HG03378 (cell line): ENCODE data around the gene MED26.
"Not testable (repeated sequence)": the region's sequence is repeated elsewhere in the genome, so short reads cannot be mapped to it uniquely, and the experiment has no call there.

Experiments used
- ATAC-seq: cut with Tn5 transposase; IDR thresholded peaks from one replicate; pipeline ENCODE4 v1.9.1; 2021; ENCODE audit warnings: mild to moderate bottlenecking, moderate library complexity; ENCODE audit not compliant: unreplicated experiment

MED26 gene

DNA sequence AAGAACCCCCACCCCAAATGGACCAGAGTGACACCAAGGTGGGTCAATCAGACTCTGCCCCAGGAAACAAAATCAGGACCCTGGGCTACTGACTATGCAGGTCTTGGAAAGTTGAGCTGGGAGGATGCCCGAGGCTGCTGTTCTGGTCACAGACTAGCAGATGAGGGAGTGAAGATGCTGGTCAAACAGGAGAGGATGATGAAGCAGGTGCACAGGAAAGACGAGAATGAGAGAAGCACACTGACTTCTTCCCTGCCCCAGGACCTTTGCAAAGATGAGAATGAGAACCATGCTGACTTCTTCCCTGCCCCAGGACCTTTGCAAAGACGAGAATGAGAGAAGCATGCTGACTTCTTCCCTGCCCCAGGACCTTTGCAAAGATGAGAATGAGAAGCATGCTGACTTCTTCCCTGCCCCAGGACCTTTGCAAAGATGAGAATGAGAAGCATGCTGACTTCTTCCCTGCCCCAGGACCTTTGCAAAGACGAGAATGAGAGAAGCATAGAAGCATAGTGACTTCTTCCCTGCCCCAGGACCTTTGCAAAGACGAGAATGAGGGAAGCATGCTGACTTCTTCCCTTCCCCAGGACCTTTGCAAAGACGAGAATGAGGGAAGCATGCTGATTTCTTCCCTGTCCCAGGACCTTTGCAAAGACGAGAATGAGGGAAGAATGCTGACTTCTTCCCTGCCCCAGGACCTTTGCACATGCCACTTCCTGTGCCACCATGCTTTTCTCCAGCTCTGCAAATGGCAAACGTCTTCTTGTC, 23.6 kb upstream of the MED26 start:
- not testable (repeated sequence) for ATAC-seq

DNA sequence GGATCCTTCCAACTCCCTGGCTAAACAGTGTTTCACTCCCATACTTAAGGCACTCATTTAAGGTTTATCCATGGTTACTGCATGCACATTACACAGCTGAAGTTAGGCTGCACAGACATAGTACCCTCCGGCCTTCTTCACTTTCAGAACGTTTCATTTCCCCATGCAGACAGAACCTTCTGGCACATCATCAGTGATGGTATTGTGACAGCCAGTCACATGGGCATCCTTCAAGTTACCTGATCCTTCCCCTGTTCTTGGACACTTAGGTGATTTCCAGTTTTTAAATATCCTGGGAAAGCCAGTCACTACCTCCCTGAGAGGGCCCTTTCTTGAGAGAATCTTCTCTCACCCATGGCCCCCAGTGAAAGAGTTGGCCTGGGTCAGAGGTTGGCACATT, 22.8 kb upstream of the MED26 start:
- ATAC-seq, result no peak

DNA sequence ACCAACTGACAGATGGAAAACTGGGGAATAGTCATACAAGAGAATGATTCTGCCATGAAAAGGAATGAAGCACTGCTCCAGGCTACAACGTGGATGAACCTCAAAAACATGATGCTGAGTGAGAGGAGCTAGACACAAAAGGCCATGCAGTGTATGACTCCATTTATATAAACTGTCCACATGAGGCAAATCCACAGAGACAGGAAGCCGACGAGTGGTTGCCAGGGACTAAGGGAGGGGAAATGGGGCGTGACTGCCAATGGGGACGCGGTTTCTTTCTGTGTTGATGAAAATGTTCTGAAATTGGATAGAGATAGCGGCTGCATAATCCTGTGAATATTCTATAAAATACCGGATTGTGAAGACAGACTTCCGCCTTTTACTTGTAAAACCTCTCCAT, 21.7 kb upstream of the MED26 start:
- no peak for ATAC-seq

DNA sequence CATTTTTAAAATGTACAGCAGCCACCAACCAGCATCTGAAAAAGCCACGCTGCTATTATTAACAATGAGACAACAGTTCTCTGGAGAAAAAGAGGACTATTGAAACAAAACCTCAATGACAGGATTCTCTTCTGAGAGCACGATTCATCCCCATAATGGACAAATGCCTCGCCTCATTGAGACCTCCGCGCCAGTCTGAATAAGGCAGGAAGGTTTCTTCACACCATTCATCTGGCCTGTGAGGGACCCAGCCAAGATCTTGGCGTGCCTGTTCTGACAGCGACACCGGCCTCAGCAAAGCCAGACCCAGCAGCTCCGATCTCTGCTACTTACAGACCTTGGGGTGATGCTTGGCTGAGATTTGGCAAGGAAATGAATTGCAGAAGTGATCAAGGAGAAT, 17.1 kb upstream of the MED26 start:
- no peak for ATAC-seq

DNA sequence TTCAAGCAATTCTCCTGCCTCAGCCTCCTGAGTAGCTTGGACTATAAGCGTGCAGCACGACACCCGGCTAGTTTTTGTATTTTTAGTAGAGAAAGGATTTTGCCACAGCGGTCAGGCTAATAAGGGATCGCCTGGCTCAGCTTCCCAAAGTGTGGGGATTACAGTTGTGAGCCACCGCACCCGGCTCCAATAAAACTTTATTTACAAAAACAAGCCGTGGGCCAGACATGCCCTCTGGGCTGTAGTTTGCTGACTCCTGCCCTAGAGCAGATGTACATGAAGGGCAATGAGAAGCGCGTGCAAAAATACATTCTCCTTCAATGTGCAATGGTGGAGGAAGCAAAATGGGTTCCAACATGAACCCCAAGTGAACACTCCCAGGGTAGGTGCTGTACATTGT, 13.7 kb upstream of the MED26 start:
- no peak for ATAC-seq

DNA sequence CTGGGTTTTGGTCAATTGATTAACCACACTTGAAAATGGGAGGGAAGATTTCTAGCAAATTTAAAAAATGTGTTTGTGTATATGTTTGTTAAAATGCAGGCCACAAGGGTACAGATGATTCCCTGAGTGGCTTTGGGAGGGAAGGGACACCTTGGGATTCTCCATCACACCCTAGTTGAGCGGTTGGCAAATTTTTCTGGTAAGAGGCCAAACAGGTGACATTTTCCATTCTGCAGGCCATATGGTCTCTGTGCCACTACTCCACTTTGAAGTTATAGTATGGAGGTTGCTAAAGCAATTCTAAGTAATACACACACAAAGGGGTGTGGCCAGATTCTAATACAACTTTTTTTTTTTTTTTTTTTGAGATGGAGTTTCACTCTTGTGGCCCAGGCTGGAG, 12.9 kb upstream of the MED26 start:
- no peak for ATAC-seq

DNA sequence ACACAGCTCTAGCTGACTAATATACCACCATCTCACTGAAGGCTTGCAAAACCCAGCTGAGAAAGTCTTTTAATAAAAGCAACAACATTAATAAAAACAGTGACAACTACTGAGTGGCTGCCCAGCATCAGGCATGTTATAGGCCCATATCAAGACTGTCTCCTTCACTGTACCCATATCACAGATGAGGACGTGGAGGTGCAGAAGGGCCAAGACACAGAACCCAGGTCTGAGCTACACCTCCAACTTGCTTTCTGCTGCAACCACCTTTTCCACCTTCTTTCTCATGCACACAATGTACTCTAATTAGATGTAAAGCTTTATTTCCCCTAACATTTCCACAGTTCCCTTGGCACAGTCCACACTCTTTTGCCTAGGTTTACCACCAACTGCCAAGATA, 10.7 kb upstream of the MED26 start:
- ATAC-seq, result no peak

DNA sequence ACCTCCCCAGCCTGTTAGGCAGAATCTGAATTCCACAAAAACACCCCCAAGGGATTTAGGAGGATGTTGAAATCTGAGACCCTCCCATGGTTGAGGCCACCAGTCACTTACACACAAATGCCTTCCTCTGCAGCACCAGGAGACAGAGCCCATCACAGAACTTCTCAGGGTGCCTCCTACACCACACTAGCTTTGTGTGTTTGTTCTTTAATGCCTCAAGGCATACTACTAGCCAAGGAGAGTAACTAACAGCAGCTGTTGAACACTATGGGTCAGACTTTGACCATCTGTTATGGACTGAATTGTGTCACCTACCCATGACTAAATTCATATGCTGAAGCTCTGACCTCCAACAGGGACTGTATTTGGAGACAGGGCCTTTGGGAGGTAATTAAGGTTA, 9.5 kb upstream of the MED26 start:
- no peak for ATAC-seq

DNA sequence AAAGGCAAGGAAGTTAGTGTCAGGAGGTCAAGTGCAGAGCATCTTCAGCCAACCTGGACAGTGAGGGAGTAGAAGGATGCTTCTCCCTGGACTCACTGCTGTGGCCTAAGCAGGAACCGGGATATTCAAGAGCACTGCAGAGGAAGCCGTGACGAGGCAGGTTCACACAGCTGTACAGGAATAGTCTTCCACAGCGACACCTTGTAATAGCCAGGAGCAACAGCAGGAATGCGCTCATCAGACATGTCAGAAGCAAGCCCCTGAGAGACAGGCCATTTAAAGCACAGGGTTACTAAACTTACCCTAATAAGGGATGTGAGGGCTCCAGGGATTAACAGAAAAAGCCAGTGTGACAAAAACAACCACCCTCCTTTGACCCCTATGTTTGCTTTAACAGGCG, 3.5 kb upstream of the MED26 start:
- no peak for ATAC-seq

DNA sequence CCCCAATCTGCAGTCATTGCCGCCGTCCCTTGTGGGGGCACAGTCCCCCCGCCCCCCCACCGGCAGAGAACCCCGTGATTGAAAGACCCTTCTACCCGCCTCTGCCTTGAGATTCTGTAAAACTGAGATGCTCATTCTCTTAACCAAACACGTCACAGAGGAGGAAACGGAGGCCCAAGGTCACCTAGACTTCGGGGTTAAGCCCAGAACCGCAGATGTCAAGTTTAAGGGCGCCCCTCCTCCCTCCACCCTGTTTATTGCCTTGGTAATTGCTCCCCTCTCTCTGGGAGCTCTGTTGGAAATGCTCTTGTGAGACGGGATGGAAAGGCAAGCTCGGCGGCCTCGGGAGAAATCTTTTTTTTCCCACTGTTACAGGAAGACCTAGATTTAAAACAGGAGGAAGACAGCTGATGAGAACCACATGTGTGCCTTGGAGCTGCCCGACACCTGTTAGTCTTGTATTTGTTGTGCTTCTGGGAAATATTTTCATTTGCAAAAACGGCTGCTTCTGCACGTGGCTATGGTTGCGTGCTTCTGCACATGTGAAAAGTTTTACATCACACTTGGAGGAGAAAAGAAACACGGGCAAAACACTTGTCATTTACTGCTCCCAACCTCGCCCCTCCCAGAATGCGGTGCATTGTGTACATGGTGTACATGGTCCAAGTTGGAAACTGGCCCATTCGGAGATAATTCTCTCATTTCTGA, 1.1 kb upstream of the MED26 start:
- ATAC-seq, result no peak

DNA sequence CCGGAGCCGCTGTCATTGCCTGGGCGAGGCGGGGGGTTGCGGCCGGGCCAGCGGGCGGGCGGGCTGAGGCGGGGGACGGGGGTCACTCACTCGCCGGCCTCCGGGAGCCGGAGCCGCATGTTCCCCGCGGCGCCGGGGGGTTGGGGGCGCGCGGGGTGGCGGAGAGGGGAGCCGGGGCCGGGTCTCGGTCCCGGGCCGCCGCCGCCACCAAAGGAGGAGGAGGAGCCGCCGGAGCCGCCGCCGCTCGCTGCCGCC, 149 bp downstream of the MED26 start:
- no peak for ATAC-seq

DNA sequence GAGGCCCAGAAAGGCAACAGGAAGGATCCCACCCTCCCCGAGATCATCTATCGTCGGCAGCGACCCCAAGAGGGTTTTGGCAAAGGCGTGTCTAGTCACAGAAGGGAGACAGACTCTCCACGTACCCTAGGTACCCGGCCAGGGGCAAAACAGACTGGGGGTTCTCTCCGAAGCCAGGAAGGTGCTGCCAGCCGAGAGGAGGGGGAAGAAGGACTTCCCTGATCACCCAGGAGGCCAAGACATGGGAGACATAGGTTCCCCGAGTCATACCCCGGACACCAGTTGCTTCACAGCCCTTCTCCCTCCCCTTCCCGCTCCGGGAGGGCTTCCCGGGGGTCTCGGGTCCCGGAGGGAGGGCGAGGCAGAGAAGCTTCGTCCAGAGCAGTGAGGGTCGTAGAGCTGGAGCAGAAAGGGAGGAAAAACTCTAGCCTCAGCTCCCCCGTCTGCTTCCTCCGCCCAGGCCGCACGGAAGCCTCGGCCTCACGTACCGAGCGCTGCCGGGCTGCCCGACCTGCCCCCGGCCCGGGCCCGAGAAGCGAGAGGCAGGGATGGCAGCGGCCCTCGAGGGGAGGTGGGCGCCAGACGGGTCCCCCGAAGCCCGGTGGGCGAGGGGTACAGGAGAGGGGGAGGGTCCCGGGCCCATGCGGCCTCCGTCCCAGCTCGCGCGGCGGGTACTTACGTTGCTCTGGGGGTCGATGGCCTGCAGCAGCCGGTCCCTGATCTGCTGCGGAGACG, 644 bp downstream of the MED26 start:
- no peak for ATAC-seq

DNA sequence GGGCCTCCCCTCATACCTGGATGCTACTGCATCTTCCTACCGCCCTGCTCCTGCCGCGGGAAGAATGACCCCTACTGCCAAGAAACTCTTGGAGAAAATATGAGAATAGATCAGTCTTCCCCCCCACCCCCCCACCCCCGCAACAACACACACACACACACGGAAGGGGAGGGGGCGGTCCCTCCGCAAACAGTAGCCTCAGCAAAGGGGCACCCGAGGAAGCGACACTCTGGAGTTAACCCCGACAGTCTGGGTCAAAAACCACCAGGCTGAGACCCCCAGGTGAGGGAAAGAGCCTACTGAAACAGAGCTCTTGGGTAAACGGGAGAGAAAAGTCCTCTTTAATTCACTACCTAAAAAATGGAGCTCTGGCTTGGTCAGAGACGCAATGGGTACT, 1.2 kb downstream of the MED26 start:
- ATAC-seq, result no peak

DNA sequence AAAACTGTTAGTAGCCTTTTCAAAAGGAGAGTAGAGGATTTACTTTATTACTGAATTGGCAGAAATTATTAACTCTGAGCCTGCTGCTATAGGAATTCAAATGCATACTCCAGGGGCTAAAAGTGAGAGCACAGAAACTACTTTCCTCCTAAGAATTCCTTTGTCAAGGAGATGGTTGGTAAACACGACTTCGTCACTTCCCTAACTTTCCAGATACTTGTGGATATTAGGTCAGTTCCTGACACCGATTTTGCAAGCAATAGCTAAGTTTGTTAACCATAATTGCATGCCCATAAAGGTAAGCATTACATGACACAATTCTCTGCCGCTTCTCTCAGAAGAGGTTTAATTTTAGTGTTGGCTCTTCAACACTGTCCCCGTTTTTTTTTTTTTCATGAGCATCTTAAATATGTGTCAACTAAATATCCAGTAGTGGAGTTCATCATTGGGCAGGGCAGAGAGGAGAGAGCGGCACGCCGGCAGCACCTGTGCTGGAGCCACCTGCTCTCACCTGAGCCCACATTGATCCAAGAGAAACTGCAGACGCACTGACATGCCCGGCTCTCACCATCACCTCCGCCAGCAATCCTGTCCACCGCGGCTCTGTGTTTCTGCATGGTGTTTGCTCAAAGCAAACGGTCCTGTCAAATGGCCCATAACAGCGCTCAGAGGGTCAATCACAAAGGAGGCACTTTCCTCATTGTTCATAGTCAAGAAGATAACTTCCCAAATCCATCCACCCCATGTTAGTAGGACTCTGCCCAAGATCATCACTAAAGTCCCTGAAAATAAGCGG, 2.6 kb downstream of the MED26 start:
- ATAC-seq, result no peak

DNA sequence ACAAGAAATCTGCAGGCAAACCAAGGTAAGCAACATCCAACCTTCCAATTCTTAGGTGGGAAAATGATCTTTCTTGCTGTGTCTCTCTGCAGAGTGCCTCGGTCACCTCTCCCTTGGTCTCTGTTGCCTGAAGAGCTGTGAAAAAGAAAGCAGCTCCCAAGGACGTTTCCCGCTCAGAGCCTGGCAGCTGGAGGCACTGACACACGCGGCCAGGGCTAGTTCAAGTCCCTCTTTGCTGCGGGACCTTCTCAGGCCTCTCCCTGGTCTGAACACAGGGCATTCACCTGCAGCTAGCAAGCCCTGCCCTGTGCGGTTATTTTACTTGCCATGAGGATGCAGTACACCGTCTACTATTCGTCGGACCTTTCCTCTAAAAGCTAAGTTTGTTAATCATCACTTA, 3.8 kb downstream of the MED26 start:
- no peak for ATAC-seq

DNA sequence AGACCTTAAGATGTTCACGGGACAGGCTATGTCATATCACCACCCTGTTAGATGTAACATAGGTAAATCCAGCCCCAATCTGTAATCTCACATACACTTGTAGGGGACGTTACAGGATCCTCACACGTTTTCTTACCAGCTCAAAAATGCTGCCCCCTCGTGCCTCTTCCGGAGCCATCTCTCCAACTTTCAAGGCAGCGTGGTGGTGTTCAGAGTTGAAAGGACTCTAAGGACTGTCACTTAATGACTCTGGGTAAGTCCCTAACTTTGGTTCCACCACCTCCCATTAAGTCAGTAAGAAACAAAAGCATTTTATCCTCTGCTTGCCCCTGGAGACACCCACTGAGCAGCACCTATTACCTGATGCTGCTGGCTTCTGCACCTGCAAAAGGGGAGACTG, 4.4 kb downstream of the MED26 start:
- no peak for ATAC-seq

DNA sequence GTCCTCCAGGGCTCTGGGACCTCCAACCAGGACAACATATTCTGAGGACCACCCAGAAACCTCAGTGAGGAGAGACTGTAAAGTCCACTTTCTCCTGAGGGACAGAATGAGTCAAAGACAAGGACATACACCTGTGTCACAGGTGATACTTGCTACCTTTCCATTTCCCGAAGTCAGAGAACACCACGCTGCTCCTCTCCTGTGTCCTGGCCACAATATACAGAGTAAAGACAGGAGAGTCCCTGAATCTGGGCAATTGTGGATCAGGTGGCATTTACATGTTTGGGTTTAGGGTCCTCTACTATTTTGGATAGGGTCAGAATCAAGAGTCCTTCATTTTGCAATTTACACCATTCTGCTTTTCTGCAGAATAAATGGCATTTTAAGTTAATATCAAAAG, 4.9 kb downstream of the MED26 start:
- no peak for ATAC-seq

DNA sequence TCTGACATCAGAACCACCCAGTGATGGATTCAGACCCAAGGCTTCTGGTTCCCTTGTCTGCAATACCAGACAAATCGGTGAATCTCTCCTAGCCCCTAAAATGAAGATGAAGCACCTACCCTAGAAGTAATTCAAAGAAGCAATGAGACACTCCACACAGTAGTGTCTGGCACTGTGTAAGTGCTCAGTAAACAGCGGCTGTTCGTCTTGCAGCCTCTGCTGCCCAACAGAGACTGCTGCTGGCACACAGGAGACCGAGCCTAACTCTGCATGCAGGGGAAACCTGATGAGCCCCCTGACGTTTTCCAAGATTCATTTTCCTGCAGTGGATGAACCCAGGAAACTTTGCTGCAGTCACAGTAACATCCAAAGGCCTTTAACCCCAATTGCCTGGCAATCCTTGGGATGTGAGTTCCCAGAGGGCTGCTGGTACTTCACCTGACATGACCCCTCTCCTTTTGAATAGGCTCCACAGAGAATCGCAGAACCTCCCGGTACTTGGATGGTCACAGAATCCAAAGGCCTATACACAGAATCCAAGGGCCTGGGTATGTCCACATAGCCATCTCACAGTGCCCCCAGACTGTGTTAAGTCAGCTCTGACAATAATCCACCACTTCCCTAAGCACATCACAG, 6.7 kb downstream of the MED26 start:
- ATAC-seq, result no peak

DNA sequence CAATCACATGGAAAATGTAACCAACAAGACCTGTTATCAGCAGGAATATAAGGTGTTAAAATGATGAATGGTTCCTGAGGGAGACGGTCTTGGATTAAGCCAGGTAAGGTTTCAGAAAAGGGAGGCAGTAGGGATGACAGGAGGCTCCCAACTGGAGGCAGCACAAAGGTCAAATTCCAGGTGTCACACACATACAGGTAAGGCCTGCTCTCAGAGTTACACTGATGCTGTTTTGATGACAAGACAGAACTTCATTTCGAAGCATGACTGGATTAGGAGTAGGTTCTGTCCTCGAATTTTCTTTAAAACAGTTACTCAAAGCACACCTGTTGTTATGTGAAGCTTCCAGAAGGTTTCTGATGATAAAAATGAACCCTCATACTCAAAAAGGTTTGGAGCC, 7.4 kb downstream of the MED26 start:
- ATAC-seq, result no peak

DNA sequence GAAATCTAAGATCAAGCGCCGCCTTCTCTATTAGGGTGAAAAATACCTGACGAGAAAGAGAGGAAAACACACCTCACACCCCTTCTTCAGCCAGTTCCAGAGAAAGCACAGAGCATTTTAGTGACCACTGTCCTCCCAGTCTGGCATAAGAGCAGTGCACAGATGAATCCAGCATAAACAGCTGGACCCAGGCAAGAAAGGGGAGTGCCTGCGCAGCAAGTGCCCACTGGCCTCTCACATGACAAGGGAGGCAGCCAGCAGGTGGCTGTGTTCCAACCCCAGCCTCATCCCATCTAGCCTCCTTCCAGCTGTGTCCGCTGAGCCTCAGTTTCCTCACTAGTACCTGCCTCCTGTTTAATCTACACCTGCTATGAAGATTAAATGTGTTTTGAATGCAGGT, 8.0 kb downstream of the MED26 start:
- no peak for ATAC-seq

DNA sequence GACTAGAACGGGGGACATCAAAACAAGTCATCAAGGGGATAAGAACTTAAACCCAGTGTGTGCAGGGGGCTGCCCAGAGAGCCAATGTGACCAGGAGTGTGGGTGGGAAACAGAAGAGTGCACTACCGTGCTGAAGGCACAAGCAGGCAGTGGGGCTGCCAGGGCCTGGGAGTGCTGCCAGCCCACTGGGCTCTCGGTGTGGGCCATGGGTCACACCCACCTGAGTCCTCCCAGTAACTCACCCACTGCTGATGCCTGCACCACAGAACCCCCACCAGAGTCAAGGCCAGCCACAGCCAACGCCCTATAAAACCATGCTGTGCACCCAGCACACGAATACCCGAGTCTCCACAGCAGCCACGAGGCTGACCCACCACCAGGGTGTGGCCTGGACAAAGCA, 8.5 kb downstream of the MED26 start:
- no peak for ATAC-seq
